ENCODE results near the gene KCNAB1. TPM values are rescaled to one million over a fixed set of nuclear protein-coding genes. Genes with fewer than 3 reads are reported as not detected.

The KCNAB1 gene
- total and polyA plus RNA-seq, 2 of the 8 experiments (the other 6 are each of a cell fraction or from before 2014, with no cell fraction given): 0.51 to 2.3 TPM

DNA sequence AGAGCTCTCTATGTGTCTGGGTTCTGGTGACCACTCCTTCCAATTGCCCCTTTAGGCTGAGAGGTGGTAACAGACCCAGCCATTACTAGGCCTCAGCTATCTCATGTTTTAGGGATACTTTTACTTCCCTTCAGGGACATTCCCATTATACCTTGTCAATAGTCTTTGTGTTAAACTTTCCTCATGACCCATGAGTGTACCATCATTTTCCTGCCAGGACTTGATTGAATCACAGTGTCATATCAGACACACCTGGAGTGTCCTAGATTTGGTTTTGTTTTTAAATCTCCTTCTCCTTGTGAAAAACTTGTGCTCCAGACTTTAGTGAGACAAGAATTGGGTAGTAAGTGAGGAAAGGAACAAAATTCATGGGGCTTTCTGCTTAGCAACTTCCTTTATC lies 136.6 kb downstream of the KCNAB1 start (continued):
- no peak for TF ChIP-seq CTCF (IDR thresholded peaks at IDR 0.05; ENCODE audit: control extremely low read depth in 1 of 3, insufficient read depth in 1 of 3, low read depth in 1 of 3, low read length in 3 of 3)
- no peak for TF ChIP-seq MAFK (IDR thresholded peaks at IDR 0.05; ENCODE audit: low read depth, low read length)
- TF ChIP-seq RAD21 (IDR thresholded peaks at IDR 0.05 in 1 of 2, conservative IDR thresholded peaks at IDR 0.05 in 1 of 2; ENCODE audit: low read depth in 2 of 2, low read length in 2 of 2): no peak
- TF ChIP-seq RXRA (IDR thresholded peaks at IDR 0.05; ENCODE audit: insufficient read depth, low read depth, low read length): no peak

Measured in H1 (cell line).